Effector CD4-positive, alpha-beta T cell (primary cell): ENCODE results near the gene PRSS53.

Experiments
- DNase-seq: peaks from one replicate; pipeline ENCODE4 v3.0.0-alpha.2; 2020

PRSS53 gene

DNA sequence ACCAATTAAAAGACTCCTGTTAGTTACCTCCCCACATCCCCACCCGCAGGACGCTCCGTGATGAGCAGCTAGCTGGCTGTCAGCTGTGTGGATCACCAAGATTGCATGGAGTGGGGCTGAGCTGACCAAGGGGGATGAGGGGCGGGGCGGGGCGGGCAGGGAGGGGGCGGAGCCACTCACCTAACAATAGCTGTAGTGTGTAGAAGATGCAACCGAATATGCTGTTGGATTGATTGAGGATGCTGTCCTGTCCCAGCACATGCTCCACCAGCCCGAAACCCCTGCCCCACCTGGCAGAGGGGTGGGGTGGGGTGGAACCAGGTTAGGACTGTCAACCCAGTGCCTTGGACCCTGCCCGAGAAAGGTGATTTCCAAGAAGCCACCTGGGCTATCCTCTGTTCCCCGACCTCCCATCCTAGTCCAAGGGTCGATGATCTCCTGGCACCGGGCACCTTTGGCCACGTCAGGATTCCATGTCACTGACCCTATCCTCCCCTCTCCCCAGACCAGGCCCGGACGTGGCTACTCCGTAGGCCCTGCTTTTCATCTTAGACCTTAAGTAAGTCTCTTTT lies 4.5 kb upstream of the PRSS53 start:
- no peak for DNase-seq

DNA sequence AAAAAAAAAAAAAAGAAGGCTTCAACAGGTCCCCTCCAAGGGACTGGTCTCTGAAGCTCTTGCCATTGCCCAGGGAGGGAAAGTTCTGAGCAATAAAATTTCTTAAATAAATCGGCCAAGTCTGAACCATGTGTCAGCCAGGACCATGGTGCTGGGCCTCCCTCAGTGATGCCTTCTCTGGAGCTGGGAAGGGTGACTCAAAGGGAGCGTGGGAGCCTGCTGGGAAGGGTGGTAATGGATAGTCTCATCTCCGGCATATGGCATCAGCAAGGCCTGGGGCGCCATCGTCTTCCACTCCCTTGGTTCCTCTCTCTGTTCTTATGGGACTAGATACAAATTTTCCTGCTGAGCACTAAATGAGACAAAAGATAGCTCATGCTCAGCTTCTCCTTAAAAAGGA lies 3.6 kb upstream of the PRSS53 start:
- DNase-seq: no peak

- DNase-seq: no peak
These were observed 1.8 kb upstream of the PRSS53 start for GRCh38 chr16:31090540-31090939.

DNA sequence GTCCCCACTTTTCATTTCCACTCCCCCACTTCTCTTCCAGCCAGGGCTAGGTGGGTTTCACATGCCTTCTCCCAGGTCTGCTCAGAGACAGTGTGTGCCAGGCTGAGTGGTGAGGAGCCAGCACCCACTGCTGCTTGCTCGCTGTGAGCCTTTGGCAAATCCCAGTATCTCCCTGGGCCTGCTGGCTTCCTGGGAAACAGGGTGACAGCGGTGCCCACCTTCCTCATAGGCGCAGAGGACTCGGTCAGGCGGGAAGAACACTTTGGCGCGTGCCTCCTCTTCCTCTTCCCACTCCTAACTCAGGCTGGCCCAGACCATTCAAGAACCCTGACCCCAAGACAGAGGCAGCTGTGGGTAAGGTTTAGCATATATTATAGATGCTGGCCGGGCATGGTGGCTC lies 456 bp upstream of the PRSS53 start:
- DNase-seq: no peak

DNA sequence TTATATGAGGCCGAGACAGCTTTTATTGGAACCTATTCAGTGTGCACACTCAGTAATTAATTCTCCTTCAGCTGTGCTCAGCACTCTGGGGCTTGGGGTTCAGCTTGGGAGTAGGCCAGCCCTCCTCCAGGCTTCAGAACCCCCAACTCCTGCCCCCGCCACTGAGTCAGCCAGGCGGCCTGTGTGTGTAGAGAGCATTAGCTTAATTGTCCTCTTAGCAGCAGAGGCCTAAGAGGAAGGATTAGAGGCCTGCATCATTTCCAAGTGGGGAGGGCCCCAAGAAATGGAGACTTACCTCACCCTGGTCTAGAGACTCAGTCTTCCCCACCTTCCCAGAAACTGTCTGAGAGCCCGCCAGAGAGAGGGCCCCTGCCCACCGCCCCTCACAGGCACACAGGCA lies 772 bp downstream of the PRSS53 start:
- DNase-seq: no peak

- DNase-seq: no peak
These were observed 1.3 kb downstream of the PRSS53 start for GRCh38 chr16:31087481-31087880.

DNA sequence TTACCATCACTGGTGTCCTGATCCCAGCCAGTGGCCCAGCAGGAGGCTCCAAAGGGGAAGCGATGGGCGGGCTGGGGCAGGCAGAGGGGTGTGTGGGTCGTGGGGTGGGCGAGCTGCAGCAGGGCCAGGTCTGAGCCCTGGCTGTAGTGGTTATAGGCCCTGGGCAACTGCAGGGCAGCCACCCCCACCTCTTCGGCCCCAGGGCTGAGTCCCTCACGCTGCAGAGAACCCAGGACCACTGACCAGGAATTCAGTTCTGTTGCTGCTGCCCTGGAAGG lies 2.2 kb downstream of the PRSS53 start:
- DNase-seq: no peak

GRCh38 chr16:31085873-31086628 lies 2.7 kb downstream of the PRSS53 start:
- DNase-seq: no peak

- DNase-seq: no peak
These were observed 3.3 kb downstream of the PRSS53 start for GRCh38 chr16:31085411-31085810.

GRCh38 chr16:31084584-31085302 lies 4.0 kb downstream of the PRSS53 start:
- DNase-seq: no peak

DNA sequence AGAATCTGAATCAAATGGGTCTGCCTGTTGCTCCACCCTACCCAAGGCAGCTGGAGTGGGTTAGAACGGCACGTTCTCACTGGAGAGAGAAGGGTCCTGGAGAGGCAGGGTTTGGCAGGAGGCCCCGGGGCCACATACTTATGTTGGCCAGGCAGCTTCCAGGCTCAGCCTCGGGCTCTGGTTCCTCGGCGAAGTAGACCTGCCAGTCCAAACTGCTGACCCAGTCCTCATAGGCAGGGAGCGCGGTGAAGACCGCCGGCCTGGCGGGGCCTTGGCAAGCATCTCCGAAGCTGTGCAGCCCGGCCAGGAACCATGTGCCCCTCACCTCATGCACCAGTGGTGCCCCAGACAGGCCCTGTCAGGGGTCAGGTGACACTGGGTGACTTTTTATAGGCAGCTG lies 4.8 kb downstream of the PRSS53 start:
- no peak for DNase-seq

- DNase-seq: no peak
These were observed 5.2 kb downstream of the PRSS53 start for GRCh38 chr16:31083556-31083955.

DNA sequence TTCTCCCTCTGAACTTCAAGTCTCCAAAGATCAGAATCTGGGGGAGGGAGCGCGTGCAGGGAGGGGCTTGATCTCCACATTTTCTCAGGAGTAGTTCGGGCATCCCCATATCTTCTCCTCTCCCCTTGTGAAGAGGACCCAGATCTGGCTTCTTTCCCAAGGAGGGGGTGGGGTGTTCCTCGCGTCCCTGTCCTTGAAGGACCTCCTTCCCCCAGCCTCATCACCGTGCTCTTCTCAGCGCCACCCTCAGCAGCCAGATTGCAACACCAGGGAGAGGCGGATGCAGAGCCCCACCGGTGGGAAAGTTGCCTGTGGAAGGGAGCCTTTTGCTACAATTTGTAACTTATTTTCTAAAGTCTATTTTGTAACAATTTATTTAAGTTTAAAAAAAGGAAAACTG lies 5.7 kb downstream of the PRSS53 start:
- DNase-seq: no peak

DNA sequence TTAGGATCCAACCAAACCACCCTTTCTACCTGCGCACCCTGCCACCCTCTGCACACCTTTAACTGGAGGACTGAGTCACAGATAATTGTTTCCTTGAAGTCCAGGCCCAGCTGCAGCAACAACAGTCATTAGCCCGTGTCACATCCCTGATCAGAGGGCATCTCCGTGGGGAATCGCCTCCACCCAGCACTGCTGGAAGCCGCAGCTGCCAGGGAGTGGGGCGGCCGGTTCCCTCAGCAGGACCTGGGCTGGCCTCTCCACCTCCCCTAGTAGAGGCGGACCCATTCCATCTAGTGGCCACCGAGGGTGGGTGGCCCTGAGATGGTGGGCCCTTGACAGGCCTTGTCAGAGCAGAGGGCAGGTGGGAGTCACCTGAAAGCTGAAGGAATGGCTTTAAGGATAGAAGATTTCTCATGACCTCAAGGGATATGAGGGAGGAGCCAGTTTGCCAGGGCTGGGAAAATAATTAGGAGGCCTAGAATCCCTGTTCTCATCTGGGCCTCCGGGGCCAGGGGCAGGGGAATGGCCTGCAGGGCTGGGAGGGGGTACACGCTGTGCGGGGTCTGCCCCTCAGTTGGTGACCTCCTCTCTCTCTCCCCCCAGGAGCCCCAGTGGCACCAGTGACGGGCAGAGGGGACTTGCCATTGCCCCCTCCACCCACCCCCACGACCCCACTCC lies 6.2 kb downstream of the PRSS53 start:
- DNase-seq: no peak

- DNase-seq: no peak
These were observed 7.1 kb downstream of the PRSS53 start for GRCh38 chr16:31081428-31082351.

DNA sequence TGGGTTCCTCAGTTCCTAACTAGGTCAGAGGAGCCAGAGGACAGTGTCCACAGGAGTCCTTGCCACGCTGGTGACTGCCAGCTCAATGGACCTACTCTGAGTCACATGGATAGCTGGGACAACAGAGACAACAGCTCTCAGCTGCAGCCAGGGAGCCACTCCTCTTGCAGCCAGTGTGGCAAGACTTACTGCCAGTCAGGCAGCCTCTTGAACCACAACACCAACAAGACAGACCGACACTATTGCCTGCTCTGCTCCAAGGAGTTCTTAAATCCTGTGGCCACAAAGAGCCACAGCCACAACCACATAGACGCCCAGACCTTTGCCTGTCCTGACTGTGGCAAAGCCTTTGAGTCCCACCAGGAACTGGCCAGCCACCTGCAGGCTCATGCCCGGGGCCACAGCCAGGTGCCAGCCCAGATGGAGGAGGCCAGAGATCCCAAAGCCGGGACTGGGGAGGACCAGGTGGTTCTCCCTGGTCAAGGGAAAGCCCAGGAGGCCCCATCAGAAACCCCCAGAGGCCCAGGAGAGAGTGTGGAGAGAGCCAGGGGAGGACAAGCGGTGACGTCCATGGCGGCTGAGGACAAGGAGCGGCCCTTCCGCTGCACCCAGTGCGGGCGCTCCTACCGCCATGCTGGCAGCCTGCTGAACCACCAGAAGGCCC lies 7.9 kb downstream of the PRSS53 start:
- no peak for DNase-seq

DNA sequence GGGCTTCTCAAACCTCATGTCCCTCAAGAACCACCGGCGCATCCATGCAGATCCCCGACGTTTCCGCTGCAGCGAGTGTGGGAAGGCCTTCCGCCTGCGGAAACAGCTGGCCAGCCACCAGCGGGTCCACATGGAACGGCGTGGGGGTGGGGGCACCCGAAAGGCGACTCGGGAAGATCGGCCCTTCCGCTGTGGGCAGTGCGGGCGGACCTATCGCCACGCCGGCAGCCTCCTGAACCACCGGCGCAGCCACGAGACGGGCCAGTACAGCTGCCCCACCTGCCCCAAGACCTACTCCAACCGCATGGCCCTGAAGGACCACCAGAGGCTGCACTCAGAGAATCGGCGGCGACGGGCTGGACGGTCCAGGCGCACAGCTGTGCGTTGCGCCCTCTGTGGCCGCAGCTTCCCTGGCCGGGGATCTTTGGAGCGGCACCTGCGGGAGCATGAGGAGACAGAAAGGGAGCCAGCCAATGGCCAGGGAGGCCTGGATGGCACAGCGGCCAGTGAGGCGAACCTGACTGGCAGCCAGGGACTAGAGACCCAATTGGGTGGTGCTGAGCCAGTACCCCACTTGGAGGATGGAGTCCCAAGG lies 8.6 kb downstream of the PRSS53 start:
- DNase-seq: no peak

- DNase-seq: no peak
These were observed 9.3 kb downstream of the PRSS53 start for GRCh38 chr16:31079342-31079944.

DNA sequence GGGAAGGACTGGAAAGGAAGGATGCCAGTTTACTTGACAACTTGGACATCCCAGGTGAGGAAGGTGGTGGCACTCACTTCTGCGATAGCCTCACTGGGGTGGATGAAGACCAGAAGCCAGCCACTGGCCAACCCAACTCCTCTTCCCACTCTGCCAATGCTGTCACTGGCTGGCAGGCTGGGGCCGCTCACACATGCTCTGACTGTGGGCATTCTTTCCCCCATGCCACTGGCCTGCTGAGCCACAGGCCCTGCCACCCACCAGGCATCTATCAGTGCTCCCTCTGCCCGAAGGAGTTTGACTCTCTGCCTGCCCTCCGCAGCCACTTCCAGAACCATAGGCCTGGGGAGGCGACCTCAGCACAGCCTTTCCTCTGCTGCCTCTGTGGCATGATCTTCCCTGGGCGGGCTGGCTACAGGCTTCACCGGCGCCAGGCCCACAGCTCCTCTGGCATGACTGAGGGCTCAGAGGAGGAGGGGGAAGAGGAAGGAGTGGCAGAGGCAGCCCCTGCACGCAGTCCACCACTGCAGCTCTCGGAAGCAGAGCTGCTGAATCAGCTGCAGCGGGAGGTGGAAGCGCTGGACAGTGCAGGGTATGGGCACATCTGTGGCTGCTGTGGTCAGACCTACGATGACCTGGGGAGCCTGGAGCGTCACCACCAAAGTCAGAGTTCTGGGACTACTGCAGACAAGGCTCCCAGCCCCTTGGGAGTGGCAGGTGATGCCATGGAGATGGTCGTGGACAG lies 10.0 kb downstream of the PRSS53 start:
- no peak for DNase-seq

DNA sequence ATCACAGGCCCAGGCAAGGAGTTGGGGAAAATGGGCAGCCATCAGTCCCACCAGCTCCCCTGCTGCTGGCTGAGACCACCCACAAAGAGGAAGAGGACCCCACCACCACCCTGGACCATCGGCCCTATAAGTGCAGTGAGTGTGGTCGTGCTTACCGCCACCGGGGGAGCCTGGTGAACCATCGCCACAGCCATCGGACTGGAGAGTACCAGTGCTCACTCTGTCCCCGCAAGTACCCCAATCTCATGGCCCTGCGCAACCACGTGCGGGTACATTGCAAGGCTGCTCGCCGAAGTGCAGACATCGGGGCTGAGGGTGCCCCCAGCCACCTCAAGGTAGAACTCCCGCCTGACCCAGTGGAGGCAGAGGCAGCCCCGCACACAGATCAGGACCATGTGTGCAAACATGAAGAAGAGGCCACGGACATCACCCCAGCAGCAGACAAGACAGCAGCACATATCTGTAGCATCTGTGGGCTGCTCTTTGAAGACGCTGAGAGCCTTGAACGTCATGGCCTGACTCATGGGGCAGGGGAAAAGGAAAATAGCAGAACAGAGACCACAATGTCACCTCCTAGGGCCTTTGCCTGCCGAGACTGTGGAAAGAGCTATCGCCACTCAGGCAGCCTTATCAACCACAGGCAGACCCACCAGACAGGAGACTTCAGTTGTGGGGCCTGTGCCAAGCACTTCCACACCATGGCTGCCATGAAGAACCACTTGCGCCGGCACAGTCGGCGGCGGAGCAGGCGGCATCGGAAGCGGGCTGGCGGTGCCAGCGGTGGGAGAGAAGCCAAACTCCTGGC lies 10.9 kb downstream of the PRSS53 start:
- DNase-seq: no peak
